K562 (cell line): ENCODE results near the gene PELI3. TPM values are rescaled to one million over a fixed set of nuclear protein-coding genes. Genes with fewer than 3 reads are reported as not detected.

Experiments used
- BCOR ChIP-seq: fragments of 450-650 bp; IDR thresholded peaks from 2 replicates; pipeline ENCODE4 v1.6.1; 2016
- DPF2 ChIP-seq: fragments of 450-650 bp; IDR thresholded peaks from 2 replicates; pipeline ENCODE4 v1.6.1; 2016
- ELF2 ChIP-seq: fragments of 250-450 bp; sonication (Bioruptor Pico); IDR thresholded peaks from 2 replicates; pipeline ENCODE4 v1.5.0; 2021; ENCODE audit warnings: mild to moderate bottlenecking
- GTF2F1 ChIP-seq: IDR thresholded peaks from 2 replicates; pipeline ENCODE4 v1.6.1; 2011; ENCODE audit warnings: low read depth, low read length, improper control_type of control experiment
- HDAC1 ChIP-seq, 2 experiments: fragments of 450-650 bp; IDR thresholded peaks; 2 replicates each; pipeline ENCODE4 v1.6.1; 2016 to 2017; ENCODE audit warnings: inconsistent platforms in 1 of 2, mild to moderate bottlenecking in 1 of 2, moderate library complexity in 1 of 2
- HDAC3 ChIP-seq: fragments of 450-650 bp; IDR thresholded peaks from 2 replicates; pipeline ENCODE4 v1.6.1; 2018; ENCODE audit warnings: borderline replicate concordance, mild to moderate bottlenecking, moderate library complexity; ENCODE audit not compliant: partially characterized antibody
- IFI16 ChIP-seq: fragments of 250-450 bp; sonication (Bioruptor Pico); IDR thresholded peaks from 2 replicates; pipeline ENCODE4 v2.1.2; 2022; ENCODE audit warnings: mild to moderate bottlenecking, inconsistent platforms
- KLF16 ChIP-seq: IDR thresholded peaks from 2 replicates; pipeline ENCODE4 v1.6.1; 2016; ENCODE audit warnings: antibody characterized with exemption
- LCOR ChIP-seq: sonication (generic); formaldehyde crosslinking; IDR thresholded peaks from 2 replicates; pipeline ENCODE4 v1.8.0; 2022; ENCODE audit warnings: mild to moderate bottlenecking, missing genetic modification reagents
- MEIS2 ChIP-seq: fragments of 450-650 bp; IDR thresholded peaks from 2 replicates; pipeline ENCODE4 v1.6.1; 2014; ENCODE audit warnings: mild to moderate bottlenecking; ENCODE audit not compliant: partially characterized antibody
- MNT ChIP-seq, 2 experiments: fragments of 450-650 bp; conservative IDR thresholded peaks; 2 replicates each; pipeline ENCODE4 v1.6.1; 2017; ENCODE audit warnings: mild to moderate bottlenecking in 2 of 2, moderate library complexity in 2 of 2
- NR2C1 ChIP-seq, 2 experiments: fragments of 450-650 bp; IDR thresholded peaks; 2 replicates each; pipeline ENCODE4 v1.6.1; 2017; ENCODE audit warnings: mild to moderate bottlenecking in 2 of 2, antibody characterized with exemption in 1 of 2, inconsistent platforms in 1 of 2, missing compliant biosample characterization in 1 of 2, missing genetic modification characterization in 1 of 2
- RNF219 ChIP-seq: fragments of 250-450 bp; sonication (Bioruptor Pico); IDR thresholded peaks from 2 replicates; pipeline ENCODE4 v1.5.0; 2022; ENCODE audit warnings: mild to moderate bottlenecking
- SAP30 ChIP-seq: fragments of 200-600 bp; sonication (generic); IDR thresholded peaks from 2 replicates; pipeline ENCODE4 v1.6.1; 2012; ENCODE audit warnings: borderline replicate concordance, low read depth, mild to moderate bottlenecking, moderate library complexity, low read length, control low read depth, inconsistent platforms; ENCODE audit not compliant: insufficient read depth, poor library complexity, severe bottlenecking
- SRSF9 ChIP-seq: fragments of 200-400 bp; formaldehyde crosslinking; IDR thresholded peaks from 2 replicates; pipeline ENCODE4 v1.6.1; 2017; ENCODE audit warnings: low read depth, low read length, borderline replicate concordance
- TAF1 ChIP-seq: IDR thresholded peaks from 2 replicates; pipeline ENCODE4 v1.6.1; 2011; ENCODE audit warnings: mild to moderate bottlenecking, low read length, moderate library complexity; ENCODE audit not compliant: insufficient read depth, control insufficient read depth, severe bottlenecking; ENCODE audit errors: extremely low read depth
- TBP ChIP-seq: optimal IDR thresholded peaks from 2 replicates; pipeline ENCODE3; 2011; ENCODE audit warnings: low read depth, low read length, improper control_type of control experiment
- UBTF ChIP-seq, 2 experiments: IDR thresholded peaks; 2 replicates each; pipeline ENCODE4 v1.6.1; 2012; ENCODE audit warnings: improper control_type of control experiment in 2 of 2, low read depth in 2 of 2, low read length in 2 of 2, borderline replicate concordance in 1 of 2
- polyA plus RNA-seq, 8 experiments: library from polyadenylated mRNA; depleted of rRNA in 4 of 8; stranded (reverse) in 5 of 8; unstranded in 3 of 8; fragments of >200 nt; fragmentation: Nextera tagmentation in 2 of 8; fragmentation: Illumina TruSeq in 1 of 8; extraction: Ambion mirVana in 2 of 8; extraction: Trizol in 1 of 8; gene quantifications; 2 replicates each; pipeline versions ENCODE4 v1.2.1 to v1.2.3, GENCODE V29; 2011 to 2014; ENCODE audit warnings: inconsistent platforms in 1 of 8, missing spikeins in 1 of 8
- total RNA-seq, 7 experiments: library from RNA; depleted of rRNA in 6 of 7; stranded (reverse); fragments of >200 nt in 6 of 7; fragmentation: Illumina TruSeq in 2 of 7; extraction: Trizol in 2 of 7; gene quantifications; 2 replicates each; pipeline versions ENCODE4 v1.2.1 to v1.2.3, GENCODE V29; 2011 to 2021; ENCODE audit warnings: low replicate concordance in 1 of 7
- TF ChIP-seq, protein P1 (sequence below): fragments of 250-450 bp; sonication (Bioruptor Pico); IDR thresholded peaks from 2 replicates; pipeline ENCODE4 v1.4.0; 2020

PELI3 gene
- total and polyA plus RNA-seq, 9 of the 15 experiments (the other 6 are each of a cell fraction or from before 2014, with no cell fraction given) = 0.17 to 4.2 (median 1.9) TPM

DNA sequence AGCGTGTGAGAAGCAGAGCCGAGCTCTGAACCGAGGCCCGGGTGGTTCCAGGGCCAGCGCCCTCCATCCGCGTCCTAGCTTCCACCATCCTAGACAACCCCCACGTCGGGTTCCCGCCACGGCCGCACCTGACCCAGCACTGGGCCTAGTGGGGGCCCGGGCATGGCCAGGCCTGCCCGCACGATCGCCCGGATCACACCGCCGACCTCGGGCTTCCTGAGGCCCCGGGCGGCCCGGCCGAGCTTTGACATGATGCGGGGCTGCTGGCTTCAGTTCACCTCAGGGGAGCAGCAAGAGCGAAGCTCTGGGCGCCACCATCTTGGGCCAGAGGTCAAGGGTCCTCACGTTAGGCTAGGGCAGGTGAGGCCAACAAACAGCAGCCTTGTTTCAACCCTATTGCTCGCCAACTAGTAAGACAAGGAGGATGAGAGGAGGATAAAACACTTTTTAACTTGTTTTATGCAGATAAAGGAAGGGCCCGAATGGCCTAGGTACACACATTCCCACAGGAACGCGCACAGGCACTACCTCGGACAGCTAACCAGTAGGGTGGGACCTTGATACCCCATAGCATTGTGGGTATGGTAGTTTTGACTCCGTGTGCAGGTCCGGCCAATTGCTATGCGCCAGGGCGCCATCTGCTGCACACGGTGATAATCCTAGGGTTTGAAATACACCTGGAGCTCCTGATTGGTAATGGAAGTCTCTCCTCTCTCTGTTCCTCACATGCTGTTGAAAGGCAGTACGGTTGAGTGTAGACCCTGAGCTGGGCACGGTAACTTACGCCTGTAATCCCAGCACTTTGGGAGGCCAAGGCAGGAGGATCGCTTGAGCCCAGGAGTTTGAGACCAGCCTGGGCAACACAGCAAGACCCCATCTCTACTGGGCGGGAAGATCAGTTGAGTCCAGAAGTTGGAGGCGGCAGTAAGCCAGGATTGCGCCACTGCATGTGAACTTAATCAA is 27.9 kb upstream of the PELI3 start, which contains the start of gene MRPL11 (continued):
- TF ChIP-seq SRSF9 (no peak), BCOR (peak; percentile 97), KLF16 (0 out of 2 replicates have a peak, but pooled peaks have one; percentile 41), NR2C1 (IDR thresholded peaks at IDR 0.05) (peak; percentile 99), NR2C1 (tag; IDR thresholded peaks at IDR 0.05) (peak; percentile 100), DPF2 (0 out of 2 replicates have a peak, but pooled peaks have one; percentile 13), RNF219 (no peak), UBTF (IDR thresholded peaks at IDR 0.05; ENCODE audit: borderline replicate concordance in 1 of 2, low read depth in 2 of 2, low read length in 2 of 2) (0 out of 4 replicates have a peak, but pooled peaks of 1 of the 2 experiments have one; percentile 32), HDAC1 (IDR thresholded peaks at IDR 0.05) (peak; percentile 21 to 95; a peak in 3 of 4 replicates), SAP30 (peak; percentile 90), LCOR (CRISPR knock-in tag) (peak; percentile 70; the same call in 1 of the 2 replicates), ELF2 (peak; percentile 67), MEIS2 (no peak), IFI16 (CRISPR knock-in tag) (no peak), TBP (peak; percentile 82), HDAC3 (no peak), GTF2F1 (0 out of 2 replicates have a peak, but pooled peaks have one; percentile 8), TAF1 (peak; percentile 89), MNT (conservative IDR thresholded peaks at IDR 0.05) (peak; percentile 89 to 93)
- TF ChIP-seq, protein P1, sequence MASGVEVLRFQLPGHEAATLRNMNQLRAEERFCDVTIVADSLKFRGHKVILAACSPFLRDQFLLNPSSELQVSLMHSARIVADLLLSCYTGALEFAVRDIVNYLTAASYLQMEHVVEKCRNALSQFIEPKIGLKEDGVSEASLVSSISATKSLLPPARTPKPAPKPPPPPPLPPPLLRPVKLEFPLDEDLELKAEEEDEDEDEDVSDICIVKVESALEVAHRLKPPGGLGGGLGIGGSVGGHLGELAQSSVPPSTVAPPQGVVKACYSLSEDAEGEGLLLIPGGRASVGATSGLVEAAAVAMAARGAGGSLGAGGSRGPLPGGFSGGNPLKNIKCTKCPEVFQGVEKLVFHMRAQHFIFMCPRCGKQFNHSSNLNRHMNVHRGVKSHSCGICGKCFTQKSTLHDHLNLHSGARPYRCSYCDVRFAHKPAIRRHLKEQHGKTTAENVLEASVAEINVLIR (CRISPR knock-in tag) = peak; percentile 13; the same call in 1 of the 2 replicates
